Osteoblast (primary cell): ENCODE measurements around the gene CAGE1. TPM values are rescaled to one million over a fixed set of nuclear protein-coding genes. Genes with fewer than 3 reads are reported as not detected.
"Not testable (repeated sequence)": the region's sequence is repeated elsewhere in the genome, so short reads cannot be mapped to it uniquely, and the experiment has no call there.

ENCODE experiments used
- DNase-seq: peaks from one replicate; pipeline ENCODE4 v3.0.0; 2011; ENCODE audit warnings: low spot score, mixed read lengths; ENCODE audit not compliant: insufficient read length; ENCODE audit errors: missing footprints
- H2AFZ ChIP-seq: 2 replicates; pipeline ENCODE4 v1.6.0; 2011; ENCODE audit warnings: mild to moderate bottlenecking, low read length
- H3K27ac ChIP-seq: 2 replicates; pipeline ENCODE4 v1.5.1; 2011; ENCODE audit warnings: mild to moderate bottlenecking, low read depth, low read length, moderate library complexity
- H3K27me3 ChIP-seq: 2 replicates; pipeline ENCODE4 v1.6.0; 2012; ENCODE audit warnings: mild to moderate bottlenecking, control low read depth, inconsistent platforms, low read length, moderate library complexity; ENCODE audit not compliant: insufficient read depth
- H3K36me3 ChIP-seq: 2 replicates; pipeline ENCODE4 v1.5.1; 2011; ENCODE audit warnings: mild to moderate bottlenecking, low read length, control low read depth, moderate library complexity; ENCODE audit not compliant: insufficient read depth
- H3K4me1 ChIP-seq: 2 replicates; pipeline ENCODE4 v1.5.1; 2011; ENCODE audit warnings: mild to moderate bottlenecking, low read length, control low read depth, moderate library complexity; ENCODE audit not compliant: insufficient read depth
- H3K4me2 ChIP-seq: 2 replicates; pipeline ENCODE4 v1.6.0; 2011; ENCODE audit warnings: mild to moderate bottlenecking, low read length; ENCODE audit not compliant: insufficient read depth
- H3K4me3 ChIP-seq: fragments of 200-600 bp; sonication (generic); 3 replicates; pipeline ENCODE4 v1.5.1; 2012; ENCODE audit warnings: mild to moderate bottlenecking, low read length, inconsistent platforms; ENCODE audit not compliant: insufficient read depth
- H3K79me2 ChIP-seq: 2 replicates; pipeline ENCODE4 v1.6.0; 2012; ENCODE audit warnings: mild to moderate bottlenecking, low read length, control low read depth, inconsistent platforms; ENCODE audit not compliant: insufficient read depth
- H3K9me3 ChIP-seq: 2 replicates; pipeline ENCODE4 v1.5.1; 2011; ENCODE audit warnings: low read depth, low read length, control low read depth
- H4K20me1 ChIP-seq: 2 replicates; pipeline ENCODE4 v1.6.0; 2012; ENCODE audit warnings: mild to moderate bottlenecking, low read length, control low read depth; ENCODE audit not compliant: insufficient read depth
- CTCF ChIP-seq: IDR thresholded peaks from 2 replicates; pipeline ENCODE4 v1.5.1; 2011; ENCODE audit warnings: mild to moderate bottlenecking, low read depth, low read length, moderate library complexity; ENCODE audit errors: extremely low read depth
- total RNA-seq: library from RNA; depleted of rRNA; stranded (reverse); fragments of >200 nt; gene quantifications from 2 replicates; pipeline ENCODE4 v1.2.3, GENCODE V29; 2012

CAGE1 gene
- total RNA-seq, 1 donor = under 0.01 TPM

- not testable (repeated sequence) for H3K79me2 ChIP-seq
- TF ChIP-seq CTCF = peak; percentile 48
These were observed 50.4 kb downstream of the CAGE1 start for GRCh38 chr6:7339007-7339732.

GRCh38 chr6:7338031-7338430 is 51.5 kb downstream of the CAGE1 start:
- no peak for DNase-seq
- Histone ChIP-seq H3K79me2 (no peaks in the 10 kb centered on the region), H3K27me3 (peaks cover 4% of the 10 kb centered on the region), H3K4me3 (no peak overlapping the region), H4K20me1 (no peaks in the 10 kb centered on the region), H3K27ac (no peak overlapping the region), H3K4me1 (no peaks in the 10 kb centered on the region), H3K4me2 (no peak overlapping the region), H2AFZ (no peak overlapping the region), H3K36me3 (no peaks in the 10 kb centered on the region), H3K9me3 (no peaks in the 10 kb centered on the region)
- TF ChIP-seq CTCF = no peak

More at GRCh38 chr6:7339007-7339732, 50.4 kb downstream of the CAGE1 start:
- not testable (repeated sequence) for H4K20me1 ChIP-seq, H3K27me3 ChIP-seq, H3K36me3 ChIP-seq, DNase-seq, H2AFZ ChIP-seq, H3K9me3 ChIP-seq, H3K27ac ChIP-seq, H3K4me3 ChIP-seq, H3K4me2 ChIP-seq, H3K4me1 ChIP-seq

GRCh38 chr6:7335519-7335918 is 54.0 kb downstream of the CAGE1 start:
- Histone ChIP-seq H3K4me2 (no peak overlapping the region), H3K4me3 (no peak overlapping the region), H2AFZ (no peak overlapping the region), H3K79me2 (no peaks in the 10 kb centered on the region), H3K27me3 (peaks cover 4% of the 10 kb centered on the region), H3K27ac (no peak overlapping the region), H3K9me3 (no peaks in the 10 kb centered on the region), H3K36me3 (no peaks in the 10 kb centered on the region), H4K20me1 (no peaks in the 10 kb centered on the region), H3K4me1 (peaks cover 3% of the 10 kb centered on the region)
- TF ChIP-seq CTCF = no peak
- no peak for DNase-seq

DNA sequence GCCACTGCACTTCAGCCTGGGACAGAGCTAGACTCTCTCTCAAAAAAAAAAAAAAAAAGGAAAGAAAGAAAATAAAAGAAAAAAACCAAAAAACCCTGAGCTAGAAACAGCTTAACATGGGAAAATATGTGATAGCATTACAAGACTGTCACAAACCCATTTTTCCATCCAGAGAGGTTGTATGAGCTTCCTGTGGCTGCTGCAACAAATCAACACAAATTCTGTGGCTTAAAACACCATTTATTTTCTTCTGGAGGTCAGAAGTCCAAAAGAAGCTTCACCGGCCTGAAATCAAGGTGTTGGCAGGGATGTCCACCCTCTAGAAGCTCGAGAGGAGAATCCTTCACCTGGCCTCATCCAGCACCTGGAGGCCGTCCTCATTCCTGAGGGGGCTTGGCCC is 54.9 kb downstream of the CAGE1 start:
- H3K4me3 ChIP-seq = no peak overlapping the region
- no peak for TF ChIP-seq CTCF
- no peaks in the 10 kb centered on the region for H3K79me2 ChIP-seq
- no peaks in the 10 kb centered on the region for H4K20me1 ChIP-seq
- H3K27me3 ChIP-seq = peaks cover 4% of the 10 kb centered on the region
- no peak for DNase-seq
- peaks cover 3% of the 10 kb centered on the region for H3K4me1 ChIP-seq
- no peak overlapping the region for H3K27ac ChIP-seq
- H2AFZ ChIP-seq = no peak overlapping the region
- H3K36me3 ChIP-seq = no peaks in the 10 kb centered on the region
- no peaks in the 10 kb centered on the region for H3K9me3 ChIP-seq
- no peak overlapping the region for H3K4me2 ChIP-seq
